ENCODE results near the gene DISP2. TPM values are rescaled to one million over a fixed set of nuclear protein-coding genes. Genes with fewer than 3 reads are reported as not detected.

The DISP2 gene
- under 1 TPM; 0.21 to 0.54 TPM for total RNA-seq

GRCh38 chr15:40357723-40358470 lies at the start of gene DISP2:
Gene DISP2 (plus strand): TSS chr15:40358219. CDS start chr15:40358322, 103 bp downstream.
- Histone ChIP-seq H3K36me3 (no peaks in the 10 kb centered on the region), H3K4me3 (peak within 1 kb of the TSS; percentile 74), H3K4me1 (ENCODE audit: control insufficient read depth in 1 of 2, low read depth in 2 of 2) (peaks cover 8 to 9% of the 10 kb centered on the region in 2 donors), H3K27me3 (replicated peaks; ENCODE audit: insufficient read depth) (no peaks in the 10 kb centered on the region), H3K27ac (no peak within 1 kb of the TSS), H3K9me3 (no peaks in the 10 kb centered on the region)
- peak; percentile 67 for ATAC-seq (ENCODE audit: insufficient number of reproducible peaks, low FRiP score, low read depth)
- TF ChIP-seq CTCF (IDR thresholded peaks at IDR 0.05) = no peak
- peak; percentile 36 for DNase-seq (ENCODE audit: low spot score)

- TF ChIP-seq CTCF (IDR thresholded peaks at IDR 0.05) = no peak
- Histone ChIP-seq H3K4me1 (ENCODE audit: control insufficient read depth in 1 of 2, low read depth in 2 of 2) (peaks cover 2 to 6% of the 10 kb centered on the region in 2 donors), H3K36me3 (no peaks in the 10 kb centered on the region), H3K27ac (no peak overlapping the region), H3K4me3 (no peak overlapping the region), H3K9me3 (no peaks in the 10 kb centered on the region), H3K27me3 (replicated peaks; ENCODE audit: insufficient read depth) (no peaks in the 10 kb centered on the region)
- DNase-seq (ENCODE audit: low spot score) (no peak), ATAC-seq (ENCODE audit: insufficient number of reproducible peaks, low FRiP score, low read depth) (no peak)
These were observed 48.6 kb upstream of the DISP2 start for GRCh38 chr15:40309344-40309862.

GRCh38 chr15:40310001-40310959 lies 47.7 kb upstream of the DISP2 start:
- no peak for ATAC-seq (ENCODE audit: insufficient number of reproducible peaks, low FRiP score, low read depth)
- DNase-seq (ENCODE audit: low spot score) = no peak
- Histone ChIP-seq H3K27ac (no peak overlapping the region), H3K9me3 (no peaks in the 10 kb centered on the region), H3K4me1 (ENCODE audit: control insufficient read depth in 1 of 2, low read depth in 2 of 2) (peaks cover 4 to 15% of the 10 kb centered on the region in 2 donors), H3K27me3 (replicated peaks; ENCODE audit: insufficient read depth) (no peaks in the 10 kb centered on the region), H3K4me3 (no peak overlapping the region), H3K36me3 (no peaks in the 10 kb centered on the region)
- TF ChIP-seq CTCF (IDR thresholded peaks at IDR 0.05) = peak; percentile 35

GRCh38 chr15:40310993-40311392 lies 47.0 kb upstream of the DISP2 start:
- Histone ChIP-seq H3K4me1 (ENCODE audit: control insufficient read depth in 1 of 2, low read depth in 2 of 2) (peaks cover 4 to 15% of the 10 kb centered on the region in 2 donors), H3K27me3 (replicated peaks; ENCODE audit: insufficient read depth) (no peaks in the 10 kb centered on the region), H3K9me3 (no peaks in the 10 kb centered on the region), H3K4me3 (no peak overlapping the region), H3K36me3 (no peaks in the 10 kb centered on the region), H3K27ac (no peak overlapping the region)
- no peak for ATAC-seq (ENCODE audit: insufficient number of reproducible peaks, low FRiP score, low read depth)
- no peak for TF ChIP-seq CTCF (IDR thresholded peaks at IDR 0.05)
- DNase-seq (ENCODE audit: low spot score) = no peak

All from thoracic aorta (tissue), 2 donors.